K562 (cell line): ENCODE results near the gene GGA3. TPM values are rescaled to one million over a fixed set of nuclear protein-coding genes. Genes with fewer than 3 reads are reported as not detected.

Experiments
- DNMT1 ChIP-seq: fragments of 450-650 bp; IDR thresholded peaks from 2 replicates; pipeline ENCODE4 v1.6.1; 2016; ENCODE audit warnings: antibody characterized with exemption, mild to moderate bottlenecking
- MAFG ChIP-seq: fragments of 450-650 bp; conservative IDR thresholded peaks from 2 replicates; pipeline ENCODE4 v1.6.1; 2016; ENCODE audit warnings: missing genetic modification characterization, missing compliant biosample characterization
- PURB ChIP-seq: sonication (generic); formaldehyde crosslinking; IDR thresholded peaks from 2 replicates; pipeline ENCODE4 v1.9.0; 2021; ENCODE audit warnings: low read depth, mild to moderate bottlenecking, missing genetic modification reagents
- THAP7 ChIP-seq: fragments of 250-450 bp; sonication (Bioruptor Pico); IDR thresholded peaks from 2 replicates; pipeline ENCODE4 v1.5.0; 2021
- ZFP30 ChIP-seq: fragments of 250-450 bp; sonication (Bioruptor Pico); IDR thresholded peaks from 2 replicates; pipeline ENCODE4 v1.8.0; 2022; ENCODE audit warnings: moderate library complexity, mild to moderate bottlenecking, inconsistent platforms, borderline replicate concordance
- ZFX ChIP-seq: sonication (generic); formaldehyde crosslinking; IDR thresholded peaks from 2 replicates; pipeline ENCODE4 v1.8.0; 2022; ENCODE audit warnings: mild to moderate bottlenecking, missing genetic modification reagents, moderate library complexity
- polyA plus RNA-seq, 8 experiments: library from polyadenylated mRNA; depleted of rRNA in 4 of 8; stranded (reverse) in 5 of 8; unstranded in 3 of 8; fragments of >200 nt; fragmentation: Nextera tagmentation in 2 of 8; fragmentation: Illumina TruSeq in 1 of 8; extraction: Ambion mirVana in 2 of 8; extraction: Trizol in 1 of 8; gene quantifications; 2 replicates each; pipeline versions ENCODE4 v1.2.1 to v1.2.3, GENCODE V29; 2011 to 2014; ENCODE audit warnings: inconsistent platforms in 1 of 8, missing spikeins in 1 of 8
- total RNA-seq, 7 experiments: library from RNA; depleted of rRNA in 6 of 7; stranded (reverse); fragments of >200 nt in 6 of 7; fragmentation: Illumina TruSeq in 2 of 7; extraction: Trizol in 2 of 7; gene quantifications; 2 replicates each; pipeline versions ENCODE4 v1.2.1 to v1.2.3, GENCODE V29; 2011 to 2021; ENCODE audit warnings: low replicate concordance in 1 of 7
- TF ChIP-seq, protein P1 (sequence below): fragments of 250-450 bp; sonication (Bioruptor Pico); IDR thresholded peaks from 2 replicates; pipeline ENCODE4 v1.5.1; 2021; ENCODE audit warnings: mild to moderate bottlenecking
- TF ChIP-seq, protein P2 (sequence below): fragments of 250-450 bp; sonication (Bioruptor Pico); IDR thresholded peaks from 2 replicates; pipeline ENCODE4 v1.5.0; 2022; ENCODE audit warnings: mild to moderate bottlenecking
- TF ChIP-seq, protein P3 (sequence below): fragments of 450-650 bp; conservative IDR thresholded peaks from 2 replicates; pipeline ENCODE4 v1.6.1; 2016; ENCODE audit warnings: missing genetic modification characterization, low read depth, mild to moderate bottlenecking, control low read depth, missing compliant biosample characterization

Gene GGA3
- total and polyA plus RNA-seq, 9 of the 15 experiments (the other 6 are each of a cell fraction or from before 2014, with no cell fraction given), result 5.7 to 64.9 (median 25.4) TPM

- TF ChIP-seq, protein P1, sequence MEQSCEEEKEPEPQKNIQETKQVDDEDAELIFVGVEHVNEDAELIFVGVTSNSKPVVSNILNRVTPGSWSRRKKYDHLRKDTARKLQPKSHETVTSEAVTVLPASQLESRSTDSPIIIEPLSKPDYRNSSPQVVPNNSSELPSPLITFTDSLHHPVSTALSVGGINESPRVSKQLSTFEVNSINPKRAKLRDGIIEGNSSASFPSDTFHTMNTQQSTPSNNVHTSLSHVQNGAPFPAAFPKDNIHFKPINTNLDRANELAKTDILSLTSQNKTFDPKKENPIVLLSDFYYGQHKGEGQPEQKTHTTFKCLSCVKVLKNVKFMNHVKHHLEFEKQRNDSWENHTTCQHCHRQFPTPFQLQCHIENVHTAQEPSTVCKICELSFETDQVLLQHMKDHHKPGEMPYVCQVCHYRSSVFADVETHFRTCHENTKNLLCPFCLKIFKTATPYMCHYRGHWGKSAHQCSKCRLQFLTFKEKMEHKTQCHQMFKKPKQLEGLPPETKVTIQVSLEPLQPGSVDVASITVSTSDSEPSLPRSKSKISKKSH (CRISPR knock-in tag), result no peak
- TF ChIP-seq MAFG (tag) (no peak), ZFX (CRISPR knock-in tag) (no peak), ZFP30 (no peak), PURB (no peak), DNMT1 (no peak), THAP7 (CRISPR knock-in tag) (no peak)
- TF ChIP-seq, protein P2, sequence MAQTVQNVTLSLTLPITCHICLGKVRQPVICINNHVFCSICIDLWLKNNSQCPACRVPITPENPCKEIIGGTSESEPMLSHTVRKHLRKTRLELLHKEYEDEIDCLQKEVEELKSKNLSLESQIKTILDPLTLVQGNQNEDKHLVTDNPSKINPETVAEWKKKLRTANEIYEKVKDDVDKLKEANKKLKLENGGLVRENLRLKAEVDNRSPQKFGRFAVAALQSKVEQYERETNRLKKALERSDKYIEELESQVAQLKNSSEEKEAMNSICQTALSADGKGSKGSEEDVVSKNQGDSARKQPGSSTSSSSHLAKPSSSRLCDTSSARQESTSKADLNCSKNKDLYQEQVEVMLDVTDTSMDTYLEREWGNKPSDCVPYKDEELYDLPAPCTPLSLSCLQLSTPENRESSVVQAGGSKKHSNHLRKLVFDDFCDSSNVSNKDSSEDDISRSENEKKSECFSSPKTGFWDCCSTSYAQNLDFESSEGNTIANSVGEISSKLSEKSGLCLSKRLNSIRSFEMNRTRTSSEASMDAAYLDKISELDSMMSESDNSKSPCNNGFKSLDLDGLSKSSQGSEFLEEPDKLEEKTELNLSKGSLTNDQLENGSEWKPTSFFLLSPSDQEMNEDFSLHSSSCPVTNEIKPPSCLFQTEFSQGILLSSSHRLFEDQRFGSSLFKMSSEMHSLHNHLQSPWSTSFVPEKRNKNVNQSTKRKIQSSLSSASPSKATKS (CRISPR knock-in tag), result no peak
- TF ChIP-seq, protein P3, sequence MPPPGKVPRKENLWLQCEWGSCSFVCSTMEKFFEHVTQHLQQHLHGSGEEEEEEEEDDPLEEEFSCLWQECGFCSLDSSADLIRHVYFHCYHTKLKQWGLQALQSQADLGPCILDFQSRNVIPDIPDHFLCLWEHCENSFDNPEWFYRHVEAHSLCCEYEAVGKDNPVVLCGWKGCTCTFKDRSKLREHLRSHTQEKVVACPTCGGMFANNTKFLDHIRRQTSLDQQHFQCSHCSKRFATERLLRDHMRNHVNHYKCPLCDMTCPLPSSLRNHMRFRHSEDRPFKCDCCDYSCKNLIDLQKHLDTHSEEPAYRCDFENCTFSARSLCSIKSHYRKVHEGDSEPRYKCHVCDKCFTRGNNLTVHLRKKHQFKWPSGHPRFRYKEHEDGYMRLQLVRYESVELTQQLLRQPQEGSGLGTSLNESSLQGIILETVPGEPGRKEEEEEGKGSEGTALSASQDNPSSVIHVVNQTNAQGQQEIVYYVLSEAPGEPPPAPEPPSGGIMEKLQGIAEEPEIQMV (tag), result no peak
Measured at GRCh38 chr17:75238684-75239191, 22.7 kb downstream of the GGA3 start (continued).
